Left ventricle myocardium inferior (tissue), 1 donor: ENCODE results near the gene TGFBR1. TPM values are rescaled to one million over a fixed set of nuclear protein-coding genes. Genes with fewer than 3 reads are reported as not detected.
"Not testable (repeated sequence)": the region's sequence is repeated elsewhere in the genome, so short reads cannot be mapped to it uniquely, and the experiment has no call there.

ENCODE experiments used
- DNase-seq: peaks from one replicate; pipeline ENCODE4 v3.0.0-alpha.2; 2020
- H3K27ac ChIP-seq: fragments of 200-600 bp; replicated peaks from 2 replicates; pipeline ENCODE4 v1.8.0; 2021
- H3K27me3 ChIP-seq: fragments of 200-600 bp; 2 replicates; pipeline ENCODE4 v1.8.0; 2021; ENCODE audit warnings: low read depth
- H3K36me3 ChIP-seq: fragments of 200-600 bp; 2 replicates; pipeline ENCODE4 v1.8.0; 2021
- H3K4me1 ChIP-seq: fragments of 200-600 bp; 2 replicates; pipeline ENCODE4 v1.8.0; 2021
- H3K4me3 ChIP-seq: fragments of 200-600 bp; 2 replicates; pipeline ENCODE4 v1.8.0; 2021; ENCODE audit warnings: mild to moderate bottlenecking, moderate library complexity
- H3K9me3 ChIP-seq: fragments of 200-600 bp; replicated peaks from 2 replicates; pipeline ENCODE4 v1.8.0; 2021
- intact Hi-C: fragments of 100-400 bp; cut with micrococcal nuclease; formaldehyde crosslinking; loops from one replicate; pipeline ENCODE4 v1.11.0; 2022
- total RNA-seq: library from RNA; stranded (reverse); fragmentation: NEBNext Ultra II Directional; extraction: Animal tissue kit (Norgen Biotek cat#: 25700); gene quantifications from one replicate; pipeline ENCODE4 v1.2.1, GENCODE V29; 2021
- TF ChIP-seq, protein P1 (sequence below): fragments of 200-600 bp; IDR thresholded peaks from 2 replicates; pipeline ENCODE4 v1.8.0; 2021; ENCODE audit warnings: antibody characterized with exemption, mild to moderate bottlenecking, borderline replicate concordance
- donor health status: DM: no; HTN: yes; CAD: no; lungs with severe emphysema.

Gene TGFBR1
- total RNA-seq, 1 donor from 2014 or later: 12.3 TPM

DNA sequence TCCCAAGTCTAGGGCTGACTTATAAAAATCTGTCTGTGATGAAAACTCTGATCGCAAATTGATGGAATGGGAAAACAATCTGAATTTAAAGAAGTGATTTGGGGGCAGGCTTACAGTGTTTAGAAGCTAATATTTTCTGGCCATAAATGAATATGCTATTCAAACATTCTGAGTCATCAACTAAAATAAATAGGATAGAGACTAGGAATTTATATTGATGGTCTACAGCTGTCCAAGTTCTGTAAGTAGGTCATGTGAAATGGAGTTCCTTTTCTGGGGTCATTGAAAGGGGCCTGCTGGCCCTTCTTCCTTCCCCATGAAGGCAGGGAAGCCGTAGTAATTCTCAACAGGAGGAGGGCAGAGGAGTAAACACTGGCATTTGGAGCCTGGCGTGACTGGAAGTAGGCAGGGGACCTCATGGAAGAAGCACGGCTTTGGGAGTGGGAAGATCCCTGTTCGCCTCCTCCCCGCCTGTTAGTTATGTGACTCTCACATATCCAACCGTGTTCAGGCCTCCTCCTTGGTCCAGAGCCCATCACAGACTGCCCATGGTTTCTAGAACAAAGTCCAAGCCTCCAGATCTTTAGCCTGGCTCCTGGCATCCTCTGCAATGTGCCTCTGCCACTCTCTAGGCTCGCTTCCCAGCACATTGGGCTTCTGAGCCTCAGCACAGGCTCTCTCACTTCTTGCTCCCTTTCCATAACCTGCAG, 85.1 kb downstream of the TGFBR1 start:
- Histone ChIP-seq H3K4me1 (peaks cover 2% of the 10 kb centered on the region), H3K36me3 (no peaks in the 10 kb centered on the region), H3K27me3 (peaks cover 12% of the 10 kb centered on the region), H3K4me3 (no peak overlapping the region), H3K9me3 (no peaks in the 10 kb centered on the region), H3K27ac (no peak overlapping the region)
- TF ChIP-seq, protein P1, sequence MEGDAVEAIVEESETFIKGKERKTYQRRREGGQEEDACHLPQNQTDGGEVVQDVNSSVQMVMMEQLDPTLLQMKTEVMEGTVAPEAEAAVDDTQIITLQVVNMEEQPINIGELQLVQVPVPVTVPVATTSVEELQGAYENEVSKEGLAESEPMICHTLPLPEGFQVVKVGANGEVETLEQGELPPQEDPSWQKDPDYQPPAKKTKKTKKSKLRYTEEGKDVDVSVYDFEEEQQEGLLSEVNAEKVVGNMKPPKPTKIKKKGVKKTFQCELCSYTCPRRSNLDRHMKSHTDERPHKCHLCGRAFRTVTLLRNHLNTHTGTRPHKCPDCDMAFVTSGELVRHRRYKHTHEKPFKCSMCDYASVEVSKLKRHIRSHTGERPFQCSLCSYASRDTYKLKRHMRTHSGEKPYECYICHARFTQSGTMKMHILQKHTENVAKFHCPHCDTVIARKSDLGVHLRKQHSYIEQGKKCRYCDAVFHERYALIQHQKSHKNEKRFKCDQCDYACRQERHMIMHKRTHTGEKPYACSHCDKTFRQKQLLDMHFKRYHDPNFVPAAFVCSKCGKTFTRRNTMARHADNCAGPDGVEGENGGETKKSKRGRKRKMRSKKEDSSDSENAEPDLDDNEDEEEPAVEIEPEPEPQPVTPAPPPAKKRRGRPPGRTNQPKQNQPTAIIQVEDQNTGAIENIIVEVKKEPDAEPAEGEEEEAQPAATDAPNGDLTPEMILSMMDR: no peak
- DNase-seq: no peak
- intact Hi-C loops: no loop called here

DNA sequence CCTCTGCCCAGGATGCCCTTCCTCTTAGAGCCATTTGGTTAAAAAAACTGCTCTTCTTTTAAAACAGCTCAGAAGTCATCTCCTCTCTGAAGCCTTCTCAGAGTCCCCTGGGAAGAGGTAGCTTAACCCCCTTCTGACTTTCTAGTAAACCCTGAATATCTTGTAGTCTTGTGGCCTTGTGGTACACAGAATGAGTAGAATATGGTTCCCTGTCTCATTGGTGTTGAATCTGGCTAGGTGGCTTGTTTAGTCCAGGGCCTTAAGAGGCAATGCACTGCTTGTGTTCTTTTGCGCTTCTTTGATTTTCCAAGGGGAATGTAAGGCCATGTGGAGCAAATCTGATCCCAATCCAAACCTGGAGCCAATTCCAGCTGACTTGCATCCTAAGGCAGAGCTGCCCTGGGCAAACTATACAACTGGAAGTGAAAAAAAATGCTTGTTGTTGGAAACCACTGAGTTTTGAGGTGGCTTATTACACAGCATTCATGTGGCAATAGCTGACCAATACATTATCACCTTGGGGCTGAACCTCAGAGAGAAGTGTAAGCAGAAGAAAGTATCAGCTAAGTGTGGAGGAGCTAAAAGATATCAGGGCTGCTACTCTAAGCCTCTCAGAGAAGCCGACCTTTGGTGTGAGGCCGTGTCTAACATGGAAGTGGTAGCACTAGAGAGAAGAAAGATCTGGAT, 85.8 kb downstream of the TGFBR1 start:
- Histone ChIP-seq H3K9me3 (no peaks in the 10 kb centered on the region), H3K36me3 (no peaks in the 10 kb centered on the region), H3K4me3 (no peak overlapping the region), H3K4me1 (no peaks in the 10 kb centered on the region), H3K27me3 (peaks cover 12% of the 10 kb centered on the region), H3K27ac (no peak overlapping the region)
- DNase-seq: no peak
- TF ChIP-seq, protein P1: no peak
- intact Hi-C loops: no loop called here

DNA sequence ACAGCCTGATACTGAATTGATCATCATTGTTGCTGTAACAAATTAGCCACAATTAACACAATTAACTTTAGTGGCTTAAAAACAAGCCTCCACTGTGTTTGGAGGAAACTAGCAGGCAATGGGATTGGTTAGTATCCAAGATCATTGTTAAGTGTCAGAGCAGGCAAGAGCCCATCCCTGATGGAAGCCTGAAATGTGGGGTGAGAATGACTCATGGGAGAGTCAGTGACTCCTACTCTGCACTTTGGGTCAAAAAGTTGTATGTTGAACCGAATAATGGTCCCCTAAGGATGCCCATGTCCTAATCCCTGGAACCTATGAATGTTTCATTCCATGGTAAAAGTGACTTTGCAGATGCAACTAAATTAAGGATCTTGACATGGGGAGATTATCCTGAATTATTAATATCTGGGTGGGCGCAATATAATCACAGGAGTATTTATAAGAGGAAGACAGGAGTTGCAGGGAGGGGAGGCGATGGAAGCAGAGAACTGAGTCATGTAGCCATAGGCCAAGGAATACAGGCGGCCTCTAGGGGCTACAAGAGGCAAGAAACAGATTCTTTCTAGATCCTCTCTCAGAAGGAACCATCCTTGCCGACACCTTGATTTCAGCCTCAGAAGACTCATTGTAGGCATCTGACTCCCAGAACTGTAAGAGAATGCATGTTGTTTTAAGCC, 88.0 kb downstream of the TGFBR1 start:
- Histone ChIP-seq H3K27me3 (peaks cover 12% of the 10 kb centered on the region), H3K27ac (no peak overlapping the region), H3K4me3 (no peak overlapping the region), H3K4me1 (no peaks in the 10 kb centered on the region), H3K36me3 (no peaks in the 10 kb centered on the region), H3K9me3 (no peaks in the 10 kb centered on the region)
- no peak for DNase-seq
- TF ChIP-seq, protein P1: no peak
- intact Hi-C loops: no loop called here

DNA sequence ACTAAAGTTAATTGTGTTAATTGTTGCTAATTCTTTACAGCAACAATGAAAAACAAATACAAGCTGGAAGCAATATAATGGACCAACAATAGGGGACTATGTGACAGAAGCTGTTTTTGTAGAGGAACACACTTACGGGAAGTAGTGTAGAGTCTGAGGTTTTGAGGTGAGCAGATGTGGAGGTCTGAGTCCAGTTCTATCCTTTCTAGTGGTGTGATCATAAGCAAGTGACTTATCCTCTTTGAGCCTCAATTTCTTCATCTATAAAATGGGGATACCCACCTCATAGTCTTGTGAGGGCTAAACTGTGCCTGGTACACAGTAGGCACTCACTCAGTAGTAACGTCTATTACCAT, 88.5 kb downstream of the TGFBR1 start:
- DNase-seq: no peak
- H3K27ac ChIP-seq: no peak overlapping the region
- H3K27me3 ChIP-seq: peaks cover 10% of the 10 kb centered on the region
- TF ChIP-seq, protein P1: no peak
- no peaks in the 10 kb centered on the region for H3K4me1 ChIP-seq
- no peaks in the 10 kb centered on the region for H3K36me3 ChIP-seq
- intact Hi-C loops: no loop called here
- no peak overlapping the region for H3K4me3 ChIP-seq
- no peaks in the 10 kb centered on the region for H3K9me3 ChIP-seq

DNA sequence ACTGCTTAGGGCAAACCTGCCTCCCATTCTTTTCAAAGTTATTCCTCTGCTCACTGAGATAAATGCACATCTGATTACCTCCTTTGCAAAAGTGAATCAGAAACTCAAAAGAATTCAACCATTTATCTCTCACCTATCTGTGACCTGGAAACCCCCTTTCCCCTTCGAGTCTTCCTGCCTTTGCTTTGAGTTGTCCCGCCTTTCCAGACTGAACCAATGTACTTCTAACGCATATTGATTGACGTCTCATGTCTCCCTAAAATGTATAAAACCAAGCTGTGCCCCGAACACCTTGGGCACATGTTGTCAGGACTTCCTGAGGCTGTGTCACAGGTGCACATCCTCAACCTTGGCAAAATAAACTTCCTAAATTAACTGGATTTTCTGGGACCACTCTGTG, 91.6 kb downstream of the TGFBR1 start:
- H3K9me3 ChIP-seq, DNase-seq, intact Hi-C loops, H3K27me3 ChIP-seq, H3K4me3 ChIP-seq, H3K4me1 ChIP-seq, H3K27ac ChIP-seq, H3K36me3 ChIP-seq: not testable (repeated sequence)

DNA sequence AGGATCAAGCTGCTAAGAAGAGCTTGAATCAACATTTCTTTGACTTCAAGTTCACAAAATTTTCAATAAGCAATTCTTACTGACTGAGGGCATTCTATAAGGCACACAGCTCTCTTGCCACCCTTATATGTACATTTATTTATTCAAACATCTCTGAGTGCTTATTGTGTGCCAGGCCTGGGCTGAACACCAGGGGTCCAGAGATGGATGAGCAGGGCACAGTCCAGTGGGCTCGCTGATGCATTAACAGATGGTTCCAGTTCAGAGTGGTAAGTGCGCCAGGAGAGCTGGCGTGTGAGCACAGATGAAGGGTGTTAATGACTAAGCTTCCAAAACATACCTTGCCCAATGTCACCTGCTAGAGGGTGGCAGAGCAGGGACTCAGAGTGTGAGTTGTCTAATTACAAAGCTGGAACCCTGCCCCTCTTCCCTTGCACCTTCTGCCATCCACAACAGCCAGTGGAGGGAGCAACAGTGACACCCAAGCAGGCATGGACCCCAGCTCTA, 92.3 kb downstream of the TGFBR1 start:
- DNase-seq: no peak
- intact Hi-C loops: no loop called here
- Histone ChIP-seq H3K4me1 (no peaks in the 10 kb centered on the region), H3K27ac (no peak overlapping the region), H3K36me3 (no peaks in the 10 kb centered on the region), H3K9me3 (no peaks in the 10 kb centered on the region), H3K27me3 (no peaks in the 10 kb centered on the region), H3K4me3 (no peak overlapping the region)
- TF ChIP-seq, protein P1: no peak
